ENCODE results near the gene MYO5C. TPM values are rescaled to one million over a fixed set of nuclear protein-coding genes. Genes with fewer than 3 reads are reported as not detected.

The MYO5C gene
- polyA plus RNA-seq, 1 donor (not counting 4 experiments of a cell fraction or from before 2014, with no cell fraction given) = 0.16 TPM

DNA sequence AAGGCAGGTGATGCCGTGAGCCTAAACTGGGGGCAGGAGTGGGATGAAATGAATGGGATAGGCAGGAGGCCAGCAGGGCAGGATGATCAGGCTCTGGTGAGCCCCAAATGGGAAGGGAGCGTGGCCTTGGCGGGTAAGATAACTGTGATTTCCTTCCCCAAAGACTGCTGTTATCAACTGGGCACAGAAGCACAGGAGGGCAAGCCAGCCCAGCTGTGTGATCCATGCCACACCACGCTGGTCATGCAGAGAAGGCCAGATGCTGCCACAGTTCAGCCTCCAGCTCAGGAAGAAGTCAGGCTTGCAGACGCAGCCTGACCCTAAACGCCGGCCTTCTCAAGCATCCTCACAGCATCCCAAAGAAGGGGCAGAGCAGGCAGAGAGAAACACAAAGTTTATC lies 52.3 kb downstream of the MYO5C start:
- Histone ChIP-seq H2AFZ (ENCODE audit: control insufficient read depth, low read length) (no peak overlapping the region), H3K9me1 (ENCODE audit: control insufficient read depth, extremely low read depth, insufficient read depth, low read length) (no peaks in the 10 kb centered on the region), H3K27ac (ENCODE audit: control insufficient read depth, insufficient read depth, low read length) (no peak overlapping the region), H4K20me1 (ENCODE audit: control insufficient read depth, extremely low read depth, insufficient read depth, low read length) (no peaks in the 10 kb centered on the region), H3K9ac (ENCODE audit: control insufficient read depth, extremely low read depth, insufficient read depth, low read length) (no peak overlapping the region), H3K9me3 (ENCODE audit: control insufficient read depth, low read depth, low read length) (no peaks in the 10 kb centered on the region), H3K27me3 (ENCODE audit: control insufficient read depth, extremely low read depth, insufficient read depth, low read length) (no peaks in the 10 kb centered on the region), H3K4me2 (ENCODE audit: control insufficient read depth, extremely low read depth, insufficient read depth, low read depth, low read length) (no peak overlapping the region), H3K79me2 (ENCODE audit: control insufficient read depth, insufficient read depth, low read length) (no peaks in the 10 kb centered on the region), H3K4me1 (ENCODE audit: control insufficient read depth, extremely low read depth, insufficient read depth, low read length) (peaks cover 5% of the 10 kb centered on the region), H3K4me3 (ENCODE audit: control insufficient read depth in 2 of 3, extremely low read depth in 1 of 3, insufficient read depth in 2 of 3, low read depth in 1 of 3, low read length in 3 of 3) (no peak overlapping the region), H3K36me3 (ENCODE audit: control insufficient read depth in 2 of 2, extremely low read depth in 1 of 2, insufficient read depth in 2 of 2, low read length in 2 of 2) (no peaks in the 10 kb centered on the region)
- dilution Hi-C loops (cut with MboI; ENCODE audit: extremely low pct_ligation_motif_present, low sequenced_read_pairs) = no loop called here
- DNase-seq (ENCODE audit: low read depth, low spot score) = no peak
- TF ChIP-seq EZH2 (IDR thresholded peaks at IDR 0.05; ENCODE audit: low read length) = no peak
- TF ChIP-seq, protein P1, sequence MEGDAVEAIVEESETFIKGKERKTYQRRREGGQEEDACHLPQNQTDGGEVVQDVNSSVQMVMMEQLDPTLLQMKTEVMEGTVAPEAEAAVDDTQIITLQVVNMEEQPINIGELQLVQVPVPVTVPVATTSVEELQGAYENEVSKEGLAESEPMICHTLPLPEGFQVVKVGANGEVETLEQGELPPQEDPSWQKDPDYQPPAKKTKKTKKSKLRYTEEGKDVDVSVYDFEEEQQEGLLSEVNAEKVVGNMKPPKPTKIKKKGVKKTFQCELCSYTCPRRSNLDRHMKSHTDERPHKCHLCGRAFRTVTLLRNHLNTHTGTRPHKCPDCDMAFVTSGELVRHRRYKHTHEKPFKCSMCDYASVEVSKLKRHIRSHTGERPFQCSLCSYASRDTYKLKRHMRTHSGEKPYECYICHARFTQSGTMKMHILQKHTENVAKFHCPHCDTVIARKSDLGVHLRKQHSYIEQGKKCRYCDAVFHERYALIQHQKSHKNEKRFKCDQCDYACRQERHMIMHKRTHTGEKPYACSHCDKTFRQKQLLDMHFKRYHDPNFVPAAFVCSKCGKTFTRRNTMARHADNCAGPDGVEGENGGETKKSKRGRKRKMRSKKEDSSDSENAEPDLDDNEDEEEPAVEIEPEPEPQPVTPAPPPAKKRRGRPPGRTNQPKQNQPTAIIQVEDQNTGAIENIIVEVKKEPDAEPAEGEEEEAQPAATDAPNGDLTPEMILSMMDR (optimal IDR thresholded peaks at IDR 0.05 in 1 of 3, IDR thresholded peaks at IDR 0.05 in 1 of 3, conservative IDR thresholded peaks at IDR 0.05 in 1 of 3; ENCODE audit: extremely low read depth in 1 of 3, insufficient read depth in 2 of 3, low read length in 3 of 3) = no peak
- FAIRE-seq = no peak

DNA sequence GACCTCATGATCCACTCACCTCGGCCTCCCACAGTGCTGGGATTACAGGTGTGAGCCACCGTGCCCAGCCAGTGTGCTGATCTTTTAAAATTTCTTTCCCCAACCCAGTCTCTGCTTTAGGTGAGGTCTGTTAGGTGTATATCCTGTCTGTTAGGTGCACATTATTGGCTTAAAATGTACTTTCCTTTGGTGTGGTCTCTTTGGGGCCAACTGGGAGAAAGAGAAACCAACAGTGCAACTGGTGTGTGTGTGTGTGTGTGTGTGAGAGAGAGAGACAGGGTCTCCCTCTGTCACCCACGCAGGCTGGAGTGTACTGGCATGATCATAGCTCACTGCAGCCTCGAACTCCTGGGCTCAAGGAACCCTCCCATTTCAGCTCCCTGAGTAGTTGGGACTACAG lies 54.1 kb downstream of the MYO5C start:
- H2AFZ ChIP-seq (ENCODE audit: control insufficient read depth, low read length) = no peak overlapping the region
- H3K4me3 ChIP-seq (ENCODE audit: control insufficient read depth in 2 of 3, extremely low read depth in 1 of 3, insufficient read depth in 2 of 3, low read depth in 1 of 3, low read length in 3 of 3) = no peak overlapping the region
- H3K27ac ChIP-seq (ENCODE audit: control insufficient read depth, insufficient read depth, low read length) = no peak overlapping the region
- H3K9me3 ChIP-seq (ENCODE audit: control insufficient read depth, low read depth, low read length) = no peaks in the 10 kb centered on the region
- H3K9me1 ChIP-seq (ENCODE audit: control insufficient read depth, extremely low read depth, insufficient read depth, low read length) = no peaks in the 10 kb centered on the region
- H3K9ac ChIP-seq (ENCODE audit: control insufficient read depth, extremely low read depth, insufficient read depth, low read length) = no peak overlapping the region
- dilution Hi-C loops (cut with MboI; ENCODE audit: extremely low pct_ligation_motif_present, low sequenced_read_pairs) = no loop called here
- H4K20me1 ChIP-seq (ENCODE audit: control insufficient read depth, extremely low read depth, insufficient read depth, low read length) = no peaks in the 10 kb centered on the region
- H3K79me2 ChIP-seq (ENCODE audit: control insufficient read depth, insufficient read depth, low read length) = no peaks in the 10 kb centered on the region
- H3K27me3 ChIP-seq (ENCODE audit: control insufficient read depth, extremely low read depth, insufficient read depth, low read length) = no peaks in the 10 kb centered on the region
- no peak overlapping the region for H3K4me2 ChIP-seq (ENCODE audit: control insufficient read depth, extremely low read depth, insufficient read depth, low read depth, low read length)
- DNase-seq (ENCODE audit: low read depth, low spot score) (no peak), FAIRE-seq (no peak)
- no peak for TF ChIP-seq EZH2 (IDR thresholded peaks at IDR 0.05; ENCODE audit: low read length)
- TF ChIP-seq, protein P1 (optimal IDR thresholded peaks at IDR 0.05 in 1 of 3, IDR thresholded peaks at IDR 0.05 in 1 of 3, conservative IDR thresholded peaks at IDR 0.05 in 1 of 3; ENCODE audit: extremely low read depth in 1 of 3, insufficient read depth in 2 of 3, low read length in 3 of 3) = no peak
- peaks cover 5% of the 10 kb centered on the region for H3K4me1 ChIP-seq (ENCODE audit: control insufficient read depth, extremely low read depth, insufficient read depth, low read length)
- no peaks in the 10 kb centered on the region for H3K36me3 ChIP-seq (ENCODE audit: control insufficient read depth in 2 of 2, extremely low read depth in 1 of 2, insufficient read depth in 2 of 2, low read length in 2 of 2)

Measured in keratinocyte (primary cell).